Progenitor cell of endocrine pancreas (in vitro differentiated cells): ENCODE measurements around the gene GLB1L3. TPM values are rescaled to one million over a fixed set of nuclear protein-coding genes. Genes with fewer than 3 reads are reported as not detected.

Source experiments
- DNase-seq: peaks from one replicate; pipeline ENCODE4 v3.0.0; 2021; ENCODE audit warnings: low spot score; ENCODE audit not compliant: unreplicated experiment
- H3K27ac Mint-ChIP-seq: 2 replicates; pipeline ENCODE4 v1.8.0; 2021; ENCODE audit warnings: mild to moderate bottlenecking, moderate library complexity, mixed read lengths
- H3K27me3 Mint-ChIP-seq: 2 replicates; pipeline ENCODE4 v1.8.0; 2021; ENCODE audit warnings: mixed read lengths
- H3K36me3 Mint-ChIP-seq: 2 replicates; pipeline ENCODE4 v1.8.0; 2022; ENCODE audit warnings: mixed read lengths; ENCODE audit not compliant: insufficient read depth
- H3K4me1 Mint-ChIP-seq: 2 replicates; pipeline ENCODE4 v1.8.0; 2021; ENCODE audit warnings: low read depth, mixed read lengths
- H3K4me3 Mint-ChIP-seq: 2 replicates; pipeline ENCODE4 v1.8.0; 2021; ENCODE audit warnings: low read depth, mild to moderate bottlenecking, moderate library complexity, mixed read lengths
- H3K9me3 Mint-ChIP-seq: 2 replicates; pipeline ENCODE4 v1.8.0; 2021; ENCODE audit warnings: low read depth, mixed read lengths
- CTCF ChIP-seq: fragments of 200-600 bp; sonication (generic); IDR thresholded peaks from one replicate; pipeline ENCODE4 v1.5.0; 2021; ENCODE audit warnings: antibody characterized with exemption, mild to moderate bottlenecking; ENCODE audit not compliant: unreplicated experiment
- total RNA-seq: library from RNA; stranded (reverse); gene quantifications from 2 replicates; pipeline ENCODE4 v1.2.1, GENCODE V29; 2021

The GLB1L3 gene
- total RNA-seq, 1 donor from 2014 or later: not detected

GRCh38 chr11:134356656-134357544, 80.7 kb downstream of the GLB1L3 start:
- DNase-seq: no peak
- Mint-ChIP-seq H3K9me3 (peaks cover 6% of the 10 kb centered on the region), H3K36me3 (peaks cover 2% of the 10 kb centered on the region), H3K27me3 (peaks cover 11% of the 10 kb centered on the region), H3K4me3 (no peak overlapping the region), H3K4me1 (no peaks in the 10 kb centered on the region), H3K27ac (no peak overlapping the region)
- no peak for TF ChIP-seq CTCF

- TF ChIP-seq CTCF: no peak
- DNase-seq: no peak
- Mint-ChIP-seq H3K4me1 (no peaks in the 10 kb centered on the region), H3K4me3 (no peak overlapping the region), H3K27me3 (peaks cover 14% of the 10 kb centered on the region), H3K27ac (no peak overlapping the region), H3K36me3 (peaks cover 2% of the 10 kb centered on the region), H3K9me3 (peaks cover 6% of the 10 kb centered on the region)
These were observed 81.3 kb downstream of the GLB1L3 start for GRCh38 chr11:134357545-134357839.

- no peak overlapping the region for H3K27ac Mint-ChIP-seq
- H3K36me3 Mint-ChIP-seq: peaks cover 2% of the 10 kb centered on the region
- H3K4me1 Mint-ChIP-seq: no peaks in the 10 kb centered on the region
- no peak for DNase-seq
- peaks cover 14% of the 10 kb centered on the region for H3K27me3 Mint-ChIP-seq
- peaks cover 6% of the 10 kb centered on the region for H3K9me3 Mint-ChIP-seq
- no peak for TF ChIP-seq CTCF
- no peak overlapping the region for H3K4me3 Mint-ChIP-seq
These were observed 82.1 kb downstream of the GLB1L3 start for GRCh38 chr11:134358165-134358855.

- peaks cover 14% of the 10 kb centered on the region for H3K27me3 Mint-ChIP-seq
- no peak overlapping the region for H3K4me3 Mint-ChIP-seq
- no peaks in the 10 kb centered on the region for H3K36me3 Mint-ChIP-seq
- no peak for TF ChIP-seq CTCF
- DNase-seq: no peak
- no peak overlapping the region for H3K27ac Mint-ChIP-seq
- H3K9me3 Mint-ChIP-seq: no peaks in the 10 kb centered on the region
- peaks cover 3% of the 10 kb centered on the region for H3K4me1 Mint-ChIP-seq
These were observed 82.8 kb downstream of the GLB1L3 start for GRCh38 chr11:134358856-134359490.

- H3K4me1 Mint-ChIP-seq: peaks cover 3% of the 10 kb centered on the region
- H3K27me3 Mint-ChIP-seq: peaks cover 14% of the 10 kb centered on the region
- H3K27ac Mint-ChIP-seq: no peak overlapping the region
- H3K9me3 Mint-ChIP-seq: no peaks in the 10 kb centered on the region
- H3K4me3 Mint-ChIP-seq: no peak overlapping the region
- no peak for DNase-seq
- TF ChIP-seq CTCF: no peak
- no peaks in the 10 kb centered on the region for H3K36me3 Mint-ChIP-seq
These were observed 83.5 kb downstream of the GLB1L3 start for GRCh38 chr11:134359646-134360045.
